ENCODE results near the gene DNAH3. TPM values are rescaled to one million over a fixed set of nuclear protein-coding genes. Genes with fewer than 3 reads are reported as not detected.

The DNAH3 gene
- total and polyA plus RNA-seq, 2 experiments from 2014 or later = 0.70 to 1.3 TPM

GRCh38 chr16:20904507-20905081 is 246.1 kb downstream of the DNAH3 start:
- Mint-ChIP-seq H3K36me3 (ENCODE audit: low read depth) (peaks cover 9% of the 10 kb centered on the region; the same call in 2 of the 3 replicates), H3K27ac (peak overlapping the region; percentile 12; the same call in 1 of the 2 replicates), H3K4me1 (peaks cover 33% of the 10 kb centered on the region), H3K9me3 (peaks cover 2% of the 10 kb centered on the region; the same call in 1 of the 3 replicates), H3K4me3 (no peak overlapping the region), H3K27me3 (ENCODE audit: insufficient read depth, low read depth, poor library complexity) (peaks cover 6% of the 10 kb centered on the region)
- H3F3A ChIP-seq (replicated peaks; ENCODE audit: low read depth) = no peaks in the 10 kb centered on the region
- no peak overlapping the region for H3K27ac ChIP-seq (ENCODE audit: low read depth)
- H3K36me3 ChIP-seq (ENCODE audit: insufficient read depth) = no peaks in the 10 kb centered on the region
- H3K27me3 ChIP-seq (ENCODE audit: insufficient read depth) = no peaks in the 10 kb centered on the region
- H2AFZ ChIP-seq = no peak overlapping the region
- DNase-seq (ENCODE audit: low spot score) (no peak), ATAC-seq (no peak)
- peaks cover 35% of the 10 kb centered on the region for H3K79me2 ChIP-seq (replicated peaks; ENCODE audit: insufficient read depth)
- H3K4me3 ChIP-seq = no peak overlapping the region
- H3K4me2 ChIP-seq = no peak overlapping the region
- H4K20me1 ChIP-seq (replicated peaks; ENCODE audit: insufficient read depth) = no peaks in the 10 kb centered on the region
- TF ChIP-seq EZH2phosphoT487 (IDR thresholded peaks at IDR 0.05; ENCODE audit: unreplicated experiment) = no peak
- no peak for TF ChIP-seq EZH2 (IDR thresholded peaks at IDR 0.05; ENCODE audit: low read depth, unreplicated experiment)
- TF ChIP-seq NANOG (IDR thresholded peaks at IDR 0.05; ENCODE audit: borderline replicate concordance) = no peak
- no peak for TF ChIP-seq POLR2AphosphoS5 (IDR thresholded peaks at IDR 0.05; ENCODE audit: low read depth)
- no peak for TF ChIP-seq STAT1 (IDR thresholded peaks at IDR 0.05; ENCODE audit: unreplicated experiment)
- no peak for TF ChIP-seq JUNB (IDR thresholded peaks at IDR 0.05; ENCODE audit: unreplicated experiment)
- no peak for TF ChIP-seq ZNF114 (CRISPR knock-in tag; IDR thresholded peaks at IDR 0.05)
- TF ChIP-seq CREB1 (CRISPR knock-in tag; IDR thresholded peaks at IDR 0.05; ENCODE audit: low read depth) = no peak
- no peak for TF ChIP-seq ZNF462 (CRISPR knock-in tag; IDR thresholded peaks at IDR 0.05)
- no peak for TF ChIP-seq CTCF (conservative IDR thresholded peaks at IDR 0.05; ENCODE audit: low read depth in 2 of 2)
- no peak for TF ChIP-seq ZNF331 (CRISPR knock-in tag; IDR thresholded peaks at IDR 0.05; ENCODE audit: low read depth)
- no peak for TF ChIP-seq ETS1 (IDR thresholded peaks at IDR 0.05)
- TF ChIP-seq REST (IDR thresholded peaks at IDR 0.05; ENCODE audit: unreplicated experiment) = no peak
- no peaks in the 10 kb centered on the region for H3K9me2 ChIP-seq (ENCODE audit: insufficient read depth)
- peaks cover 28% of the 10 kb centered on the region for H3K4me1 ChIP-seq (ENCODE audit: insufficient read depth)

Data from GM23338 (cell line).